ENCODE results near the gene MLH3.

Gene MLH3

GRCh38 chr14:75013290-75013689 lies 38.0 kb downstream of the MLH3 start:
- Histone ChIP-seq H3K4me3 (ENCODE audit: insufficient read depth, low read depth, low read length, poor library complexity, severe bottlenecking) (no peak overlapping the region), H3K36me3 (ENCODE audit: control insufficient read depth, insufficient read depth, low read length) (peaks cover 43% of the 10 kb centered on the region), H3K27ac (ENCODE audit: insufficient read depth, low read length, poor library complexity, severe bottlenecking) (no peak overlapping the region), H3K4me1 (ENCODE audit: control insufficient read depth, insufficient read depth, low read length, poor library complexity, severe bottlenecking) (no peaks in the 10 kb centered on the region), H3K9me3 (ENCODE audit: control insufficient read depth, low read length) (no peaks in the 10 kb centered on the region), H3K27me3 (replicated peaks; ENCODE audit: control insufficient read depth, insufficient read depth, low read length, poor library complexity, severe bottlenecking) (no peaks in the 10 kb centered on the region)
- no peak for DNase-seq

- H3K4me3 ChIP-seq (ENCODE audit: insufficient read depth, low read depth, low read length, poor library complexity, severe bottlenecking): no peak overlapping the region
- no peaks in the 10 kb centered on the region for H3K4me1 ChIP-seq (ENCODE audit: control insufficient read depth, insufficient read depth, low read length, poor library complexity, severe bottlenecking)
- no peaks in the 10 kb centered on the region for H3K9me3 ChIP-seq (ENCODE audit: control insufficient read depth, low read length)
- no peak overlapping the region for H3K27ac ChIP-seq (ENCODE audit: insufficient read depth, low read length, poor library complexity, severe bottlenecking)
- peaks cover 56% of the 10 kb centered on the region for H3K36me3 ChIP-seq (ENCODE audit: control insufficient read depth, insufficient read depth, low read length)
- no peaks in the 10 kb centered on the region for H3K27me3 ChIP-seq (replicated peaks; ENCODE audit: control insufficient read depth, insufficient read depth, low read length, poor library complexity, severe bottlenecking)
- DNase-seq: no peak
Measured at GRCh38 chr14:75011356-75011994, 39.8 kb downstream of the MLH3 start.

- Histone ChIP-seq H3K9me3 (ENCODE audit: control insufficient read depth, low read length) (no peaks in the 10 kb centered on the region), H3K4me1 (ENCODE audit: control insufficient read depth, insufficient read depth, low read length, poor library complexity, severe bottlenecking) (no peaks in the 10 kb centered on the region), H3K27me3 (replicated peaks; ENCODE audit: control insufficient read depth, insufficient read depth, low read length, poor library complexity, severe bottlenecking) (no peaks in the 10 kb centered on the region), H3K36me3 (ENCODE audit: control insufficient read depth, insufficient read depth, low read length) (peaks cover 56% of the 10 kb centered on the region), H3K4me3 (ENCODE audit: insufficient read depth, low read depth, low read length, poor library complexity, severe bottlenecking) (no peak overlapping the region), H3K27ac (ENCODE audit: insufficient read depth, low read length, poor library complexity, severe bottlenecking) (no peak overlapping the region)
- no peak for DNase-seq
Measured at GRCh38 chr14:75010472-75011093, 40.7 kb downstream of the MLH3 start.

GRCh38 chr14:75009176-75009575 lies 42.1 kb downstream of the MLH3 start:
- H3K4me3 ChIP-seq (ENCODE audit: insufficient read depth, low read depth, low read length, poor library complexity, severe bottlenecking): no peak overlapping the region
- H3K9me3 ChIP-seq (ENCODE audit: control insufficient read depth, low read length): no peaks in the 10 kb centered on the region
- H3K36me3 ChIP-seq (ENCODE audit: control insufficient read depth, insufficient read depth, low read length): peaks cover 48% of the 10 kb centered on the region
- peaks cover 1% of the 10 kb centered on the region for H3K4me1 ChIP-seq (ENCODE audit: control insufficient read depth, insufficient read depth, low read length, poor library complexity, severe bottlenecking)
- DNase-seq: no peak
- no peak overlapping the region for H3K27ac ChIP-seq (ENCODE audit: insufficient read depth, low read length, poor library complexity, severe bottlenecking)
- no peaks in the 10 kb centered on the region for H3K27me3 ChIP-seq (replicated peaks; ENCODE audit: control insufficient read depth, insufficient read depth, low read length, poor library complexity, severe bottlenecking)

- Histone ChIP-seq H3K4me3 (ENCODE audit: insufficient read depth, low read depth, low read length, poor library complexity, severe bottlenecking) (no peak overlapping the region), H3K9me3 (ENCODE audit: control insufficient read depth, low read length) (no peaks in the 10 kb centered on the region), H3K27ac (ENCODE audit: insufficient read depth, low read length, poor library complexity, severe bottlenecking) (no peak overlapping the region), H3K27me3 (replicated peaks; ENCODE audit: control insufficient read depth, insufficient read depth, low read length, poor library complexity, severe bottlenecking) (no peaks in the 10 kb centered on the region), H3K4me1 (ENCODE audit: control insufficient read depth, insufficient read depth, low read length, poor library complexity, severe bottlenecking) (peaks cover 15% of the 10 kb centered on the region), H3K36me3 (ENCODE audit: control insufficient read depth, insufficient read depth, low read length) (peaks cover 48% of the 10 kb centered on the region)
- no peak for DNase-seq
Measured at GRCh38 chr14:75005357-75005756, 45.9 kb downstream of the MLH3 start.

GRCh38 chr14:75003250-75004027 lies 47.8 kb downstream of the MLH3 start:
- no peaks in the 10 kb centered on the region for H3K27me3 ChIP-seq (replicated peaks; ENCODE audit: control insufficient read depth, insufficient read depth, low read length, poor library complexity, severe bottlenecking)
- peaks cover 31% of the 10 kb centered on the region for H3K36me3 ChIP-seq (ENCODE audit: control insufficient read depth, insufficient read depth, low read length)
- H3K4me3 ChIP-seq (ENCODE audit: insufficient read depth, low read depth, low read length, poor library complexity, severe bottlenecking): peak overlapping the region; percentile 92
- no peak for DNase-seq
- H3K9me3 ChIP-seq (ENCODE audit: control insufficient read depth, low read length): no peaks in the 10 kb centered on the region
- H3K27ac ChIP-seq (ENCODE audit: insufficient read depth, low read length, poor library complexity, severe bottlenecking): peak overlapping the region; percentile 90
- H3K4me1 ChIP-seq (ENCODE audit: control insufficient read depth, insufficient read depth, low read length, poor library complexity, severe bottlenecking): peaks cover 15% of the 10 kb centered on the region

GRCh38 chr14:75002392-75003249 lies 48.6 kb downstream of the MLH3 start, which contains the start of gene EIF2B2:
EIF2B2 (plus strand) TSS chr14:75002921; CDS start chr14:75002991, 70 bp downstream.
- peak within 1 kb of the TSS; percentile 90 for H3K27ac ChIP-seq (ENCODE audit: insufficient read depth, low read length, poor library complexity, severe bottlenecking)
- peak; percentile 97 to 99 (median 98) for DNase-seq
- peaks cover 15% of the 10 kb centered on the region for H3K4me1 ChIP-seq (ENCODE audit: control insufficient read depth, insufficient read depth, low read length, poor library complexity, severe bottlenecking)
- no peaks in the 10 kb centered on the region for H3K27me3 ChIP-seq (replicated peaks; ENCODE audit: control insufficient read depth, insufficient read depth, low read length, poor library complexity, severe bottlenecking)
- H3K4me3 ChIP-seq (ENCODE audit: insufficient read depth, low read depth, low read length, poor library complexity, severe bottlenecking): peak within 1 kb of the TSS; percentile 92
- no peaks in the 10 kb centered on the region for H3K9me3 ChIP-seq (ENCODE audit: control insufficient read depth, low read length)
- H3K36me3 ChIP-seq (ENCODE audit: control insufficient read depth, insufficient read depth, low read length): peaks cover 23% of the 10 kb centered on the region

- Histone ChIP-seq H3K4me1 (ENCODE audit: control insufficient read depth, insufficient read depth, low read length, poor library complexity, severe bottlenecking) (peaks cover 15% of the 10 kb centered on the region), H3K9me3 (ENCODE audit: control insufficient read depth, low read length) (no peaks in the 10 kb centered on the region), H3K36me3 (ENCODE audit: control insufficient read depth, insufficient read depth, low read length) (peaks cover 16% of the 10 kb centered on the region), H3K4me3 (ENCODE audit: insufficient read depth, low read depth, low read length, poor library complexity, severe bottlenecking) (peak overlapping the region; percentile 92), H3K27me3 (replicated peaks; ENCODE audit: control insufficient read depth, insufficient read depth, low read length, poor library complexity, severe bottlenecking) (no peaks in the 10 kb centered on the region), H3K27ac (ENCODE audit: insufficient read depth, low read length, poor library complexity, severe bottlenecking) (peak overlapping the region; percentile 90)
- DNase-seq: no peak
Measured at GRCh38 chr14:75001899-75002298, 49.4 kb downstream of the MLH3 start.

GRCh38 chr14:75001261-75001660 lies 50.0 kb downstream of the MLH3 start:
- Histone ChIP-seq H3K4me1 (ENCODE audit: control insufficient read depth, insufficient read depth, low read length, poor library complexity, severe bottlenecking) (peaks cover 15% of the 10 kb centered on the region), H3K27ac (ENCODE audit: insufficient read depth, low read length, poor library complexity, severe bottlenecking) (no peak overlapping the region), H3K4me3 (ENCODE audit: insufficient read depth, low read depth, low read length, poor library complexity, severe bottlenecking) (no peak overlapping the region), H3K36me3 (ENCODE audit: control insufficient read depth, insufficient read depth, low read length) (peaks cover 9% of the 10 kb centered on the region), H3K9me3 (ENCODE audit: control insufficient read depth, low read length) (no peaks in the 10 kb centered on the region), H3K27me3 (replicated peaks; ENCODE audit: control insufficient read depth, insufficient read depth, low read length, poor library complexity, severe bottlenecking) (no peaks in the 10 kb centered on the region)
- no peak for DNase-seq

All from effector memory CD4-positive, alpha-beta T cell (primary cell).